ENCODE results near the gene SRP72.
"Not testable (repeated sequence)": the region's sequence is repeated elsewhere in the genome, so short reads cannot be mapped to it uniquely, and the experiment has no call there.

The SRP72 gene

GRCh38 chr4:56444719-56445118 is 22.7 kb upstream of the SRP72 start:
- H3K4me3 ChIP-seq (ENCODE audit: low read depth, low read length): no peak overlapping the region
- TF ChIP-seq CTCF (IDR thresholded peaks at IDR 0.05; ENCODE audit: low read depth, low read length): no peak

- TF ChIP-seq CTCF (IDR thresholded peaks at IDR 0.05; ENCODE audit: low read depth, low read length): no peak
- no peak overlapping the region for H3K4me3 ChIP-seq (ENCODE audit: low read depth, low read length)
These were observed 21.7 kb upstream of the SRP72 start for GRCh38 chr4:56445699-56446098.

GRCh38 chr4:56448301-56448700 is 19.1 kb upstream of the SRP72 start:
- H3K4me3 ChIP-seq (ENCODE audit: low read depth, low read length): no peak overlapping the region
- TF ChIP-seq CTCF (IDR thresholded peaks at IDR 0.05; ENCODE audit: low read depth, low read length): no peak

- not testable (repeated sequence) for H3K4me3 ChIP-seq (ENCODE audit: low read depth, low read length)
These were observed 17.9 kb upstream of the SRP72 start for GRCh38 chr4:56449475-56449874.

GRCh38 chr4:56450342-56450741 is 17.1 kb upstream of the SRP72 start:
- TF ChIP-seq CTCF (IDR thresholded peaks at IDR 0.05; ENCODE audit: low read depth, low read length): no peak

GRCh38 chr4:56460085-56460484 is 7.3 kb upstream of the SRP72 start:
- no peak for TF ChIP-seq CTCF (IDR thresholded peaks at IDR 0.05; ENCODE audit: low read depth, low read length)
- H3K4me3 ChIP-seq (ENCODE audit: low read depth, low read length): no peak overlapping the region

More at GRCh38 chr4:56450342-56450741, 17.1 kb upstream of the SRP72 start:
- no peak overlapping the region for H3K4me3 ChIP-seq (ENCODE audit: low read depth, low read length)

GRCh38 chr4:56462157-56462556 is 5.3 kb upstream of the SRP72 start:
- H3K4me3 ChIP-seq (ENCODE audit: low read depth, low read length): no peak overlapping the region
- no peak for TF ChIP-seq CTCF (IDR thresholded peaks at IDR 0.05; ENCODE audit: low read depth, low read length)

- TF ChIP-seq CTCF (IDR thresholded peaks at IDR 0.05; ENCODE audit: low read depth, low read length): no peak
These were observed 3.7 kb upstream of the SRP72 start for GRCh38 chr4:56463711-56464110.

More at GRCh38 chr4:56463711-56464110, 3.7 kb upstream of the SRP72 start:
- no peak overlapping the region for H3K4me3 ChIP-seq (ENCODE audit: low read depth, low read length)
